GM23338 (cell line): ENCODE measurements around the gene BCL2L12. TPM values are rescaled to one million over a fixed set of nuclear protein-coding genes. Genes with fewer than 3 reads are reported as not detected.

Source experiments
- ATAC-seq: fragments of 200-7000 bp; cut with Tn5 transposase; 3 replicates; pipeline ENCODE4 v1.9.1; 2020
- DNase-seq: peaks from one replicate; pipeline ENCODE4 v3.0.0-alpha.2; 2015; ENCODE audit warnings: low spot score
- H2AFZ ChIP-seq: fragments of 200-600 bp; sonication (generic); 2 replicates; pipeline ENCODE4 v1.8.0; 2016; ENCODE audit warnings: antibody characterized with exemption, mild to moderate bottlenecking, moderate library complexity
- H3F3A ChIP-seq: fragments of 200-600 bp; sonication (generic); replicated peaks from 2 replicates; pipeline ENCODE4 v1.8.0; 2017; ENCODE audit warnings: antibody characterized with exemption, mixed run types, low read depth
- H3K27ac ChIP-seq: fragments of 200-600 bp; sonication (generic); 2 replicates; pipeline ENCODE4 v1.6.1; 2016; ENCODE audit warnings: low read depth
- H3K27me3 ChIP-seq: fragments of 200-600 bp; sonication (generic); 2 replicates; pipeline ENCODE4 v1.8.0; 2016; ENCODE audit warnings: mild to moderate bottlenecking, mixed run types, moderate library complexity; ENCODE audit not compliant: insufficient read depth
- H3K36me3 ChIP-seq: fragments of 200-600 bp; sonication (generic); 2 replicates; pipeline ENCODE4 v1.8.0; 2016; ENCODE audit warnings: mild to moderate bottlenecking; ENCODE audit not compliant: insufficient read depth
- H3K4me1 ChIP-seq: fragments of 200-600 bp; sonication (generic); 2 replicates; pipeline ENCODE4 v1.8.0; 2016; ENCODE audit warnings: mild to moderate bottlenecking, moderate library complexity; ENCODE audit not compliant: insufficient read depth
- H3K4me2 ChIP-seq: fragments of 200-600 bp; sonication (generic); 2 replicates; pipeline ENCODE4 v1.7.1; 2017; ENCODE audit warnings: mixed run types
- H3K4me3 ChIP-seq: fragments of 200-600 bp; sonication (generic); 2 replicates; pipeline ENCODE4 v1.6.1; 2016; ENCODE audit warnings: mixed run types
- H3K79me2 ChIP-seq: fragments of 200-600 bp; sonication (generic); replicated peaks from 2 replicates; pipeline ENCODE4 v1.8.0; 2017; ENCODE audit warnings: mild to moderate bottlenecking; ENCODE audit not compliant: insufficient read depth
- H3K9me2 ChIP-seq: fragments of 200-600 bp; sonication (generic); 2 replicates; pipeline ENCODE4 v1.8.0; 2017; ENCODE audit not compliant: insufficient read depth
- H4K20me1 ChIP-seq: fragments of 200-600 bp; sonication (generic); replicated peaks from 2 replicates; pipeline ENCODE4 v1.8.0; 2017; ENCODE audit warnings: mild to moderate bottlenecking; ENCODE audit not compliant: insufficient read depth
- H3K27ac Mint-ChIP-seq: 2 replicates; pipeline ENCODE4 v1.8.0; 2020; ENCODE audit warnings: inconsistent platforms, mild to moderate bottlenecking, moderate library complexity, mixed read lengths
- H3K27me3 Mint-ChIP-seq: 3 replicates; pipeline ENCODE4 v1.8.0; 2022; ENCODE audit warnings: low read depth, mild to moderate bottlenecking, moderate library complexity, mixed read lengths, inconsistent platforms; ENCODE audit not compliant: insufficient read depth, poor library complexity
- H3K36me3 Mint-ChIP-seq: 3 replicates; pipeline ENCODE4 v1.8.0; 2021; ENCODE audit warnings: low read depth, mild to moderate bottlenecking, inconsistent platforms, moderate library complexity, mixed read lengths
- H3K4me1 Mint-ChIP-seq: 3 replicates; pipeline ENCODE4 v1.8.0; 2020; ENCODE audit warnings: mild to moderate bottlenecking, inconsistent platforms, mixed read lengths
- H3K4me3 Mint-ChIP-seq: 3 replicates; pipeline ENCODE4 v1.8.0; 2021; ENCODE audit warnings: moderate library complexity, mild to moderate bottlenecking, inconsistent platforms, mixed read lengths
- H3K9me3 Mint-ChIP-seq: 3 replicates; pipeline ENCODE4 v1.8.0; 2020; ENCODE audit warnings: moderate library complexity, mild to moderate bottlenecking, inconsistent platforms, mixed read lengths
- CREB1 ChIP-seq: fragments of 250-450 bp; sonication (Bioruptor Pico); IDR thresholded peaks from 2 replicates; pipeline ENCODE4 v1.5.0; 2020; ENCODE audit warnings: low read depth, mild to moderate bottlenecking, moderate library complexity
- EZH2 ChIP-seq: fragments of 200-600 bp; sonication (generic); IDR thresholded peaks from one replicate; pipeline ENCODE4 v1.8.0; 2017; ENCODE audit warnings: antibody characterized with exemption, mild to moderate bottlenecking, low read depth; ENCODE audit not compliant: unreplicated experiment
- EZH2phosphoT487 ChIP-seq: fragments of 200-600 bp; sonication (generic); IDR thresholded peaks from one replicate; pipeline ENCODE4 v1.8.1; 2018; ENCODE audit warnings: antibody characterized with exemption; ENCODE audit not compliant: unreplicated experiment
- JUNB ChIP-seq: IDR thresholded peaks from one replicate; pipeline ENCODE4 v1.6.1; 2016; ENCODE audit warnings: antibody characterized with exemption; ENCODE audit not compliant: unreplicated experiment
- NANOG ChIP-seq: IDR thresholded peaks from 2 replicates; pipeline ENCODE4 v1.6.1; 2016; ENCODE audit warnings: antibody characterized with exemption, borderline replicate concordance
- POLR2AphosphoS5 ChIP-seq: IDR thresholded peaks from 2 replicates; pipeline ENCODE4 v1.6.1; 2016; ENCODE audit warnings: antibody characterized with exemption, low read depth
- STAT1 ChIP-seq: IDR thresholded peaks from one replicate; pipeline ENCODE4 v1.6.1; 2016; ENCODE audit warnings: antibody characterized with exemption; ENCODE audit not compliant: unreplicated experiment
- ZNF114 ChIP-seq: fragments of 250-450 bp; sonication (Bioruptor Pico); IDR thresholded peaks from 2 replicates; pipeline ENCODE4 v1.5.0; 2020; ENCODE audit warnings: mild to moderate bottlenecking, moderate library complexity
- long read RNA-seq: library from polyadenylated mRNA; unstranded; transcript quantifications from one replicate; pipeline ENCODE4 v2.0.0, GENCODE V29; 2020; ENCODE audit not compliant: unreplicated experiment
- polyA plus RNA-seq: library from polyadenylated mRNA; unstranded; fragments of >200 nt; fragmentation: Nextera tagmentation; extraction: Ambion mirVana; gene quantifications from 2 replicates; pipeline ENCODE4 v1.2.1, GENCODE V29; 2016
- total RNA-seq: library from RNA; depleted of rRNA; stranded (reverse); fragments of >200 nt; shearing (Covaris generic); gene quantifications from 2 replicates; pipeline ENCODE4 v1.2.3, GENCODE V29; 2014; rRNA removed
- TF ChIP-seq, protein P1 (sequence below): IDR thresholded peaks from 2 replicates; pipeline ENCODE4 v1.6.1; 2016; ENCODE audit warnings: antibody characterized with exemption
- TF ChIP-seq, protein P2 (sequence below), 2 experiments: fragments of 200-600 bp in 1 of 2; sonication (generic) in 1 of 2; conservative IDR thresholded peaks; 2 replicates each; pipeline versions ENCODE4 v1.5.1 to v1.6.1; 2016 to 2017; ENCODE audit warnings: antibody characterized with exemption in 2 of 2, low read depth in 2 of 2, mild to moderate bottlenecking in 2 of 2, moderate library complexity in 1 of 2
- TF ChIP-seq, protein P3 (sequence below): IDR thresholded peaks from one replicate; pipeline ENCODE4 v1.6.1; 2018; ENCODE audit warnings: antibody characterized with exemption; ENCODE audit not compliant: unreplicated experiment

The BCL2L12 gene, protein sequence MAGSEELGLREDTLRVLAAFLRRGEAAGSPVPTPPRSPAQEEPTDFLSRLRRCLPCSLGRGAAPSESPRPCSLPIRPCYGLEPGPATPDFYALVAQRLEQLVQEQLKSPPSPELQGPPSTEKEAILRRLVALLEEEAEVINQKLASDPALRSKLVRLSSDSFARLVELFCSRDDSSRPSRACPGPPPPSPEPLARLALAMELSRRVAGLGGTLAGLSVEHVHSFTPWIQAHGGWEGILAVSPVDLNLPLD
- total RNA-seq (30.6 and 61.3 TPM in 2 replicates), polyA plus RNA-seq (102 and 114 TPM in 2 replicates)
- long read RNA-seq, transcript BCL2L12-212 (7 exons, 1,854 nt) = major isoform, 21 of 36 reads
- long read RNA-seq, partial matches to known transcripts = 7 of 36 reads
- long read RNA-seq, other reads (novel, unspliced or antisense) = 3 of 36 reads

DNA sequence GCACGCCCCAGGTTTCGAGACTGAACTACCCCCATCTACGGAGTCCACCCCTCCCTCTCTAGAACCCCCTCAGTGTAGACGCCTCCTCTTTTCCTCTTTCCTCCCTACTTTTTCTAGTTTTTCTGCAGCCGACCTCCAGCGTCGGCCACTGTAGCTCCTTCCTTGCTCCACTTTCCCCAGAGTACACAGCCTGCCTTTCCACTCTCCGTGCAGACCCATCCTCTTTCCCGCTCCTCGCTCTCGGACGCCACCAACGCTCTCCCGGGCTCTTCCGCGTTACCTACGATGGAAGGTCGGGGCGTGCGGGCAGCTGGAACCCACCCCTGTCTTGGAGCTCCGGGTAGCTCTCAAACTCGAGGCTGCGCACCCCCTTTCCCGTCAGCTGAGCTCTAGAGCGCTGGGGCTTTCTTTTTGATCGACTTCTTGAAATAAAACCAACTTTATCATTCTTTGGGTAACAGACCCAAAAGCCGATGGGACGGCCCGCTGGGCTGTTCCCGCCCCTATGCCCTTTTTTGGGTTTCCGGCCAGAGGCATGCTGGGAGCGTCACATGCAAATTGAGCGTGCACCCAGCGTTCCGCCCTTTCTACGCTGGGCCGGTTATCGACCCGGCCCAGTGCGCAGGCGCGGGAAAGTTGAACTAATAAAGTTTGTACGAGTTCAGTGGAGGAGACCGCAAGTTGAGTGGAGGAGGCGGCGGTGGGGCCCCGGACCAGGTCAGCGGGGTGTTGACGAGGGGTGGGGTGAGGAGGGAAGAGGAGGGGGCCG is at the start of gene BCL2L12, which contains the start of gene IRF3:
Gene BCL2L12, plus strand, starts transcription at position 583 of the 769 bp plus-strand sequence. CDS start 760 bp downstream, outside the sequence.
Gene IRF3, minus strand, starts transcription at position 507 of the 769 bp plus-strand sequence. CDS start 1,019 bp downstream, outside the sequence.
- peaks cover 36% of the 10 kb centered on the region for H3K79me2 ChIP-seq
- Mint-ChIP-seq H3K4me1 (peaks cover 17% of the 10 kb centered on the region), H3K27ac (peak within 1 kb of the TSS; percentile 95), H3K27me3 (peaks cover 20% of the 10 kb centered on the region), H3K36me3 (peaks cover 51% of the 10 kb centered on the region), H3K4me3 (peak within 1 kb of the TSS; percentile 98), H3K9me3 (peaks cover 2% of the 10 kb centered on the region)
- peak within 1 kb of the TSS; percentile 96 for H3K27ac ChIP-seq
- peak; percentile 69 for ATAC-seq
- DNase-seq = peak; percentile 98
- peak within 1 kb of the TSS; percentile 53; the same call in 1 of the 2 replicates for H2AFZ ChIP-seq
- H3K4me1 ChIP-seq = peaks cover 9% of the 10 kb centered on the region
- TF ChIP-seq NANOG (no peak), POLR2AphosphoS5 (peak; percentile 67), CREB1 (CRISPR knock-in tag) (0 out of 2 replicates have a peak, but pooled peaks have one; percentile 36)
- TF ChIP-seq, protein P1, sequence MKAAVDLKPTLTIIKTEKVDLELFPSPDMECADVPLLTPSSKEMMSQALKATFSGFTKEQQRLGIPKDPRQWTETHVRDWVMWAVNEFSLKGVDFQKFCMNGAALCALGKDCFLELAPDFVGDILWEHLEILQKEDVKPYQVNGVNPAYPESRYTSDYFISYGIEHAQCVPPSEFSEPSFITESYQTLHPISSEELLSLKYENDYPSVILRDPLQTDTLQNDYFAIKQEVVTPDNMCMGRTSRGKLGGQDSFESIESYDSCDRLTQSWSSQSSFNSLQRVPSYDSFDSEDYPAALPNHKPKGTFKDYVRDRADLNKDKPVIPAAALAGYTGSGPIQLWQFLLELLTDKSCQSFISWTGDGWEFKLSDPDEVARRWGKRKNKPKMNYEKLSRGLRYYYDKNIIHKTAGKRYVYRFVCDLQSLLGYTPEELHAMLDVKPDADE = 0 out of 2 replicates have a peak, but pooled peaks have one; percentile 40
- peaks cover 33% of the 10 kb centered on the region for H3F3A ChIP-seq
- no peaks in the 10 kb centered on the region for H3K9me2 ChIP-seq
- H3K4me3 ChIP-seq = peak within 1 kb of the TSS; percentile 70
- peaks cover 24% of the 10 kb centered on the region for H3K36me3 ChIP-seq
- peak within 1 kb of the TSS; percentile 99 for H3K4me2 ChIP-seq
- peaks cover 28% of the 10 kb centered on the region for H4K20me1 ChIP-seq
- H3K27me3 ChIP-seq = no peaks in the 10 kb centered on the region

DNA sequence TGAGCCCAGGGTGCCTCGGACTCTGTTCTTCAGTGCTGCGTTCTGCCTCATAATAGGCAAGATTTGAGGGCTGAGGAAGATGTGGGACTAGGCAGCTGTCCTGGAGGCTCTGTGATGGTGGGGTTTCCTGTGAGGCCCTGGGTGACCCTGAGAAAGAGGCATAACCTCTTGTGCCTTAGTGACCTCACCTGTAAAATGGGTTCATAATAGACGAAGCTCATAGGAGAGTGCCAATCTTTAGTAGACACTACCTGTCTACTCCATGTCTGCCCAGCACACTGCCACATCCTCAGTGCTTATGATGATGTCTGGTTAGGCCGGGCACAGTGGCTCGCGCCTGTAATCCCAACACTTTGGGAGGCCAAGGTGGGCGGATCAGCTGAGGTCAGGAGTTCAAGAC is 49.2 kb upstream of the BCL2L12 start:
- Histone ChIP-seq H3K27ac (no peak overlapping the region), H3K9me2 (no peaks in the 10 kb centered on the region), H3F3A (peaks cover 12% of the 10 kb centered on the region; the same call in 1 of the 2 replicates), H3K27me3 (no peaks in the 10 kb centered on the region), H3K4me1 (no peaks in the 10 kb centered on the region; the same call in 1 of the 2 replicates), H4K20me1 (peaks cover 53% of the 10 kb centered on the region), H2AFZ (no peak overlapping the region), H3K79me2 (peaks cover 29% of the 10 kb centered on the region), H3K36me3 (peaks cover 22% of the 10 kb centered on the region), H3K4me2 (no peak overlapping the region), H3K4me3 (no peak overlapping the region)
- Mint-ChIP-seq H3K9me3 (no peaks in the 10 kb centered on the region), H3K27me3 (peaks cover 10% of the 10 kb centered on the region), H3K36me3 (peaks cover 77% of the 10 kb centered on the region), H3K27ac (no peak overlapping the region), H3K4me3 (no peak overlapping the region), H3K4me1 (no peaks in the 10 kb centered on the region)
- DNase-seq (no peak), ATAC-seq (no peak)
- TF ChIP-seq ZNF114 (CRISPR knock-in tag) = no peak
- TF ChIP-seq, protein P2, sequence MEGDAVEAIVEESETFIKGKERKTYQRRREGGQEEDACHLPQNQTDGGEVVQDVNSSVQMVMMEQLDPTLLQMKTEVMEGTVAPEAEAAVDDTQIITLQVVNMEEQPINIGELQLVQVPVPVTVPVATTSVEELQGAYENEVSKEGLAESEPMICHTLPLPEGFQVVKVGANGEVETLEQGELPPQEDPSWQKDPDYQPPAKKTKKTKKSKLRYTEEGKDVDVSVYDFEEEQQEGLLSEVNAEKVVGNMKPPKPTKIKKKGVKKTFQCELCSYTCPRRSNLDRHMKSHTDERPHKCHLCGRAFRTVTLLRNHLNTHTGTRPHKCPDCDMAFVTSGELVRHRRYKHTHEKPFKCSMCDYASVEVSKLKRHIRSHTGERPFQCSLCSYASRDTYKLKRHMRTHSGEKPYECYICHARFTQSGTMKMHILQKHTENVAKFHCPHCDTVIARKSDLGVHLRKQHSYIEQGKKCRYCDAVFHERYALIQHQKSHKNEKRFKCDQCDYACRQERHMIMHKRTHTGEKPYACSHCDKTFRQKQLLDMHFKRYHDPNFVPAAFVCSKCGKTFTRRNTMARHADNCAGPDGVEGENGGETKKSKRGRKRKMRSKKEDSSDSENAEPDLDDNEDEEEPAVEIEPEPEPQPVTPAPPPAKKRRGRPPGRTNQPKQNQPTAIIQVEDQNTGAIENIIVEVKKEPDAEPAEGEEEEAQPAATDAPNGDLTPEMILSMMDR (conservative IDR thresholded peaks at IDR 0.05; ENCODE audit: low read depth in 2 of 2) = no peak
- TF ChIP-seq JUNB = no peak
- TF ChIP-seq NANOG = no peak
- no peak for TF ChIP-seq STAT1
- TF ChIP-seq, protein P1 = no peak
- TF ChIP-seq CREB1 (CRISPR knock-in tag) = no peak
- TF ChIP-seq, protein P3, sequence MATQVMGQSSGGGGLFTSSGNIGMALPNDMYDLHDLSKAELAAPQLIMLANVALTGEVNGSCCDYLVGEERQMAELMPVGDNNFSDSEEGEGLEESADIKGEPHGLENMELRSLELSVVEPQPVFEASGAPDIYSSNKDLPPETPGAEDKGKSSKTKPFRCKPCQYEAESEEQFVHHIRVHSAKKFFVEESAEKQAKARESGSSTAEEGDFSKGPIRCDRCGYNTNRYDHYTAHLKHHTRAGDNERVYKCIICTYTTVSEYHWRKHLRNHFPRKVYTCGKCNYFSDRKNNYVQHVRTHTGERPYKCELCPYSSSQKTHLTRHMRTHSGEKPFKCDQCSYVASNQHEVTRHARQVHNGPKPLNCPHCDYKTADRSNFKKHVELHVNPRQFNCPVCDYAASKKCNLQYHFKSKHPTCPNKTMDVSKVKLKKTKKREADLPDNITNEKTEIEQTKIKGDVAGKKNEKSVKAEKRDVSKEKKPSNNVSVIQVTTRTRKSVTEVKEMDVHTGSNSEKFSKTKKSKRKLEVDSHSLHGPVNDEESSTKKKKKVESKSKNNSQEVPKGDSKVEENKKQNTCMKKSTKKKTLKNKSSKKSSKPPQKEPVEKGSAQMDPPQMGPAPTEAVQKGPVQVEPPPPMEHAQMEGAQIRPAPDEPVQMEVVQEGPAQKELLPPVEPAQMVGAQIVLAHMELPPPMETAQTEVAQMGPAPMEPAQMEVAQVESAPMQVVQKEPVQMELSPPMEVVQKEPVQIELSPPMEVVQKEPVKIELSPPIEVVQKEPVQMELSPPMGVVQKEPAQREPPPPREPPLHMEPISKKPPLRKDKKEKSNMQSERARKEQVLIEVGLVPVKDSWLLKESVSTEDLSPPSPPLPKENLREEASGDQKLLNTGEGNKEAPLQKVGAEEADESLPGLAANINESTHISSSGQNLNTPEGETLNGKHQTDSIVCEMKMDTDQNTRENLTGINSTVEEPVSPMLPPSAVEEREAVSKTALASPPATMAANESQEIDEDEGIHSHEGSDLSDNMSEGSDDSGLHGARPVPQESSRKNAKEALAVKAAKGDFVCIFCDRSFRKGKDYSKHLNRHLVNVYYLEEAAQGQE = no peak
- TF ChIP-seq EZH2 = no peak
- no peak for TF ChIP-seq EZH2phosphoT487
- no peak for TF ChIP-seq POLR2AphosphoS5
